Measurements from ENCODE around the gene TANC1. TPM values are rescaled to one million over a fixed set of nuclear protein-coding genes. Genes with fewer than 3 reads are reported as not detected.
A peak's percentile ranks its signal among the peaks of the same experiment; 100 is the strongest.

The TANC1 gene
- polyA plus RNA-seq, 1 donor (not counting 4 experiments of a cell fraction or from before 2014, with no cell fraction given), result 33.5 TPM

DNA sequence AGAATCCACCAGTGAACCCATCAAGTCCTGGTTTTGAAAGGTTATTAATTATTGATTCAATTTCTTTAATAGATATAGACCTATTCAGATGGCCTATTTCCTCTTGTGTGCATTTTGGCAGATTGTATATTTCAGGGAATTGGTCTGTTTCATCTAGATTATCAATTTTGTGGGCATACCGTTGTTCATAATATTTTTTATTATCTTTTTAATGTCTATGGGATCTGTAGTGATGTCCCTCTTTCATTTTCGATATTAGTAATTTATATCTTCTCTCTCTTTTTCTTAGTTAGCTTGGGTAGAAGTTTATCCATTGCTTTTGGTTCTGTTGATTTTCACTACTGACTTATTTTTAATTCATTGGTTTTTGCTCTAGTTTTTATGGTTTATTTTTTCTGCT, 39.9 kb upstream of the TANC1 start:
- FAIRE-seq (no peak), DNase-seq (ENCODE audit: low read depth, low spot score) (no peak)
- dilution Hi-C loops (cut with MboI; ENCODE audit: extremely low pct_ligation_motif_present, low sequenced_read_pairs), result no loop called here
- Histone ChIP-seq H3K4me3 (ENCODE audit: control insufficient read depth in 2 of 3, extremely low read depth in 1 of 3, insufficient read depth in 2 of 3, low read depth in 1 of 3, low read length in 3 of 3) (no peak overlapping the region), H3K4me2 (ENCODE audit: control insufficient read depth, extremely low read depth, insufficient read depth, low read depth, low read length) (no peak overlapping the region), H3K27me3 (ENCODE audit: control insufficient read depth, extremely low read depth, insufficient read depth, low read length) (no peaks in the 10 kb centered on the region), H3K27ac (ENCODE audit: control insufficient read depth, insufficient read depth, low read length) (no peak overlapping the region), H2AFZ (ENCODE audit: control insufficient read depth, low read length) (no peak overlapping the region), H3K79me2 (ENCODE audit: control insufficient read depth, insufficient read depth, low read length) (no peaks in the 10 kb centered on the region), H3K9me3 (ENCODE audit: control insufficient read depth, low read depth, low read length) (no peaks in the 10 kb centered on the region), H3K9me1 (ENCODE audit: control insufficient read depth, extremely low read depth, insufficient read depth, low read length) (no peaks in the 10 kb centered on the region), H3K36me3 (ENCODE audit: control insufficient read depth in 2 of 2, extremely low read depth in 1 of 2, insufficient read depth in 2 of 2, low read length in 2 of 2) (no peaks in the 10 kb centered on the region), H3K4me1 (ENCODE audit: control insufficient read depth, extremely low read depth, insufficient read depth, low read length) (peaks cover 15% of the 10 kb centered on the region), H4K20me1 (ENCODE audit: control insufficient read depth, extremely low read depth, insufficient read depth, low read length) (no peaks in the 10 kb centered on the region), H3K9ac (ENCODE audit: control insufficient read depth, extremely low read depth, insufficient read depth, low read length) (no peak overlapping the region)
- no peak for TF ChIP-seq EZH2 (IDR thresholded peaks at IDR 0.05; ENCODE audit: low read length)
- TF ChIP-seq, protein P1, sequence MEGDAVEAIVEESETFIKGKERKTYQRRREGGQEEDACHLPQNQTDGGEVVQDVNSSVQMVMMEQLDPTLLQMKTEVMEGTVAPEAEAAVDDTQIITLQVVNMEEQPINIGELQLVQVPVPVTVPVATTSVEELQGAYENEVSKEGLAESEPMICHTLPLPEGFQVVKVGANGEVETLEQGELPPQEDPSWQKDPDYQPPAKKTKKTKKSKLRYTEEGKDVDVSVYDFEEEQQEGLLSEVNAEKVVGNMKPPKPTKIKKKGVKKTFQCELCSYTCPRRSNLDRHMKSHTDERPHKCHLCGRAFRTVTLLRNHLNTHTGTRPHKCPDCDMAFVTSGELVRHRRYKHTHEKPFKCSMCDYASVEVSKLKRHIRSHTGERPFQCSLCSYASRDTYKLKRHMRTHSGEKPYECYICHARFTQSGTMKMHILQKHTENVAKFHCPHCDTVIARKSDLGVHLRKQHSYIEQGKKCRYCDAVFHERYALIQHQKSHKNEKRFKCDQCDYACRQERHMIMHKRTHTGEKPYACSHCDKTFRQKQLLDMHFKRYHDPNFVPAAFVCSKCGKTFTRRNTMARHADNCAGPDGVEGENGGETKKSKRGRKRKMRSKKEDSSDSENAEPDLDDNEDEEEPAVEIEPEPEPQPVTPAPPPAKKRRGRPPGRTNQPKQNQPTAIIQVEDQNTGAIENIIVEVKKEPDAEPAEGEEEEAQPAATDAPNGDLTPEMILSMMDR (optimal IDR thresholded peaks at IDR 0.05 in 1 of 3, IDR thresholded peaks at IDR 0.05 in 1 of 3, conservative IDR thresholded peaks at IDR 0.05 in 1 of 3; ENCODE audit: extremely low read depth in 1 of 3, insufficient read depth in 2 of 3, low read length in 3 of 3), result no peak

DNA sequence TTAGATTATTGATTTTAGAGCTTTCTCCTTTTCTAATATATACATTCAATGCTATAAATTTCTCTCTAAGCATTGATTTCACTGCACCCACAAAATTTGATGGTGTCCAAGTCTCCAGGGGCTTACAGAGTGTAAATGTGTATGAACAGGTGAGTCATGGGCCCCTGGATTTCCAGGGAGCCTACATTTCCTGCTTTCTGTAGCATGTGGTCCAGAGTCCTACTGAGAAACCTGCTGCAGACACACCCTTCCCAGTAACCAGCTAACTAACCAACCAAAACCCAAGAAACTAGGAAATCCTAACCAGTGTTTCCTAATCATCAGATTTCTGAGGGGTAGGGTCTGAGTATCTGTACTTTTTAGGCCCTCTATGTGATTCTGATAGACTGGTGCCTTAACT, 39.5 kb upstream of the TANC1 start:
- TF ChIP-seq, protein P1 (optimal IDR thresholded peaks at IDR 0.05 in 1 of 3, IDR thresholded peaks at IDR 0.05 in 1 of 3, conservative IDR thresholded peaks at IDR 0.05 in 1 of 3; ENCODE audit: extremely low read depth in 1 of 3, insufficient read depth in 2 of 3, low read length in 3 of 3), result no peak
- no peak for TF ChIP-seq EZH2 (IDR thresholded peaks at IDR 0.05; ENCODE audit: low read length)
- H4K20me1 ChIP-seq (ENCODE audit: control insufficient read depth, extremely low read depth, insufficient read depth, low read length), result no peaks in the 10 kb centered on the region
- H3K4me3 ChIP-seq (ENCODE audit: control insufficient read depth in 2 of 3, extremely low read depth in 1 of 3, insufficient read depth in 2 of 3, low read depth in 1 of 3, low read length in 3 of 3), result no peak overlapping the region
- H3K79me2 ChIP-seq (ENCODE audit: control insufficient read depth, insufficient read depth, low read length), result no peaks in the 10 kb centered on the region
- no peak overlapping the region for H3K27ac ChIP-seq (ENCODE audit: control insufficient read depth, insufficient read depth, low read length)
- FAIRE-seq, result peak; percentile 13
- dilution Hi-C loops (cut with MboI; ENCODE audit: extremely low pct_ligation_motif_present, low sequenced_read_pairs), result no loop called here
- H3K36me3 ChIP-seq (ENCODE audit: control insufficient read depth in 2 of 2, extremely low read depth in 1 of 2, insufficient read depth in 2 of 2, low read length in 2 of 2), result no peaks in the 10 kb centered on the region
- no peaks in the 10 kb centered on the region for H3K27me3 ChIP-seq (ENCODE audit: control insufficient read depth, extremely low read depth, insufficient read depth, low read length)
- H3K4me2 ChIP-seq (ENCODE audit: control insufficient read depth, extremely low read depth, insufficient read depth, low read depth, low read length), result no peak overlapping the region
- H2AFZ ChIP-seq (ENCODE audit: control insufficient read depth, low read length), result no peak overlapping the region
- H3K4me1 ChIP-seq (ENCODE audit: control insufficient read depth, extremely low read depth, insufficient read depth, low read length), result peaks cover 15% of the 10 kb centered on the region
- no peak overlapping the region for H3K9ac ChIP-seq (ENCODE audit: control insufficient read depth, extremely low read depth, insufficient read depth, low read length)
- H3K9me1 ChIP-seq (ENCODE audit: control insufficient read depth, extremely low read depth, insufficient read depth, low read length), result no peaks in the 10 kb centered on the region
- DNase-seq (ENCODE audit: low read depth, low spot score), result no peak
- no peaks in the 10 kb centered on the region for H3K9me3 ChIP-seq (ENCODE audit: control insufficient read depth, low read depth, low read length)
